RWPE1 (cell line): Measurements from ENCODE around the gene PARP8.

Experiments used
- CTCF ChIA-PET: fragments of 350-600 bp; sonication (Branson Sonifier 250); formaldehyde crosslinking; extraction: SDS; loops from one replicate; lab custom pipeline; 2021; lab: Yijun Ruan, JAX
- POLR2A ChIA-PET: fragments of 400-600 bp; formaldehyde crosslinking; extraction: SDS; loops from one replicate; lab custom pipeline; 2020; ENCODE audit warnings: antibody characterized with exemption; ENCODE audit not compliant: low non-redundant PET; lab: Yijun Ruan, JAX
- DNase-seq: peaks from one replicate; pipeline ENCODE4 v3.0.0; 2012; ENCODE audit warnings: low spot score
- H3K27ac ChIP-seq: fragments of 450-650 bp; 2 replicates; pipeline ENCODE4 v1.5.1; 2017
- TF ChIP-seq, protein P1 (sequence below): fragments of 450-650 bp; conservative IDR thresholded peaks from 2 replicates; pipeline ENCODE4 v1.5.1; 2017; ENCODE audit warnings: low read depth, mild to moderate bottlenecking

Gene PARP8

DNA sequence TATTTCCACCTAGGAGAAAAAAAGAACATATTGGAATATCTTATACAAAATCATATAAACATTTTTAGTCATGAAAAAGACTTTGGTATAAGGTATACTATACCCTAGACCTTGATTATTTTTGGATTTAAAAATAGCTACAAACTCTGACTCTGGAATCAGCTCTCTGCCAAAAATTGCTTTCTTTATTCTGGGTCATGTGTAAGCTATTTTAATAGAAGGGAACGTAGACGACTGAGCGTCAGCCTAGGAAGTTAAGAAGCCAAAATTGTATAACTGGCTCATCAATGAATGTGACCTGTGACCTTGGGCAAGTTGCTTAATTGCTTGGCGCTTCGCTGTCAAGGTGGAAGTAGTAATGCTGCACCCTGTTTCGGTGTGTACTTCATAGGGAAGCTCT, 157.1 kb downstream of the PARP8 start:
- no peak overlapping the region for H3K27ac ChIP-seq
- TF ChIP-seq, protein P1, sequence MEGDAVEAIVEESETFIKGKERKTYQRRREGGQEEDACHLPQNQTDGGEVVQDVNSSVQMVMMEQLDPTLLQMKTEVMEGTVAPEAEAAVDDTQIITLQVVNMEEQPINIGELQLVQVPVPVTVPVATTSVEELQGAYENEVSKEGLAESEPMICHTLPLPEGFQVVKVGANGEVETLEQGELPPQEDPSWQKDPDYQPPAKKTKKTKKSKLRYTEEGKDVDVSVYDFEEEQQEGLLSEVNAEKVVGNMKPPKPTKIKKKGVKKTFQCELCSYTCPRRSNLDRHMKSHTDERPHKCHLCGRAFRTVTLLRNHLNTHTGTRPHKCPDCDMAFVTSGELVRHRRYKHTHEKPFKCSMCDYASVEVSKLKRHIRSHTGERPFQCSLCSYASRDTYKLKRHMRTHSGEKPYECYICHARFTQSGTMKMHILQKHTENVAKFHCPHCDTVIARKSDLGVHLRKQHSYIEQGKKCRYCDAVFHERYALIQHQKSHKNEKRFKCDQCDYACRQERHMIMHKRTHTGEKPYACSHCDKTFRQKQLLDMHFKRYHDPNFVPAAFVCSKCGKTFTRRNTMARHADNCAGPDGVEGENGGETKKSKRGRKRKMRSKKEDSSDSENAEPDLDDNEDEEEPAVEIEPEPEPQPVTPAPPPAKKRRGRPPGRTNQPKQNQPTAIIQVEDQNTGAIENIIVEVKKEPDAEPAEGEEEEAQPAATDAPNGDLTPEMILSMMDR, result no peak
- CTCF ChIA-PET, result interaction anchor here (0.6 kb wide), 1 partner anchor 310 kb away, joined by 3 read pairs; no protein-coding TSS in a partner anchor
- POLR2A ChIA-PET, result no interaction called here
- no peak for DNase-seq

DNA sequence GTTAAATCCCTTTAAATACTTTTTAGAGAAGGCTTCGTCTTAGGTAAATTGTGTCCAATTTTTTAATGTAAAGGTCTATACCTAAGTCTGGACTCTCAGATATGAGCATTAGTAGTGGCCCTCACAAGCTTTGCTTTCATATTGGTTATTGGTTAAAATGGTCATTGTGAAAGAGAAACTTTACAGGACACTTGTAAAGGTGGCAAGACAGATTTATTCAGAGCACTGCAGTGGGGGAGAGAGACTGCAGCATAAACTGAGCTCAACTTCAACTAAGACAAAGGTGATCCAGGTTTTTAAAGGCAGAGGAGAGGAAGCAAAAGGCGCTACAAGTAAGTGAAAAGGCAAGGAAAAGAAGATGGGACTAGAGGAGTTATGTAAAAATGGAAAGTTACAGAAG, 157.7 kb downstream of the PARP8 start:
- H3K27ac ChIP-seq, result no peak overlapping the region
- TF ChIP-seq, protein P1, result no peak
- DNase-seq, result no peak
- ChIA-PET POLR2A (no interaction called here), CTCF (interaction anchor here (0.6 kb wide), 1 partner anchor 311 kb away, joined by 3 read pairs; no protein-coding TSS in a partner anchor)

DNA sequence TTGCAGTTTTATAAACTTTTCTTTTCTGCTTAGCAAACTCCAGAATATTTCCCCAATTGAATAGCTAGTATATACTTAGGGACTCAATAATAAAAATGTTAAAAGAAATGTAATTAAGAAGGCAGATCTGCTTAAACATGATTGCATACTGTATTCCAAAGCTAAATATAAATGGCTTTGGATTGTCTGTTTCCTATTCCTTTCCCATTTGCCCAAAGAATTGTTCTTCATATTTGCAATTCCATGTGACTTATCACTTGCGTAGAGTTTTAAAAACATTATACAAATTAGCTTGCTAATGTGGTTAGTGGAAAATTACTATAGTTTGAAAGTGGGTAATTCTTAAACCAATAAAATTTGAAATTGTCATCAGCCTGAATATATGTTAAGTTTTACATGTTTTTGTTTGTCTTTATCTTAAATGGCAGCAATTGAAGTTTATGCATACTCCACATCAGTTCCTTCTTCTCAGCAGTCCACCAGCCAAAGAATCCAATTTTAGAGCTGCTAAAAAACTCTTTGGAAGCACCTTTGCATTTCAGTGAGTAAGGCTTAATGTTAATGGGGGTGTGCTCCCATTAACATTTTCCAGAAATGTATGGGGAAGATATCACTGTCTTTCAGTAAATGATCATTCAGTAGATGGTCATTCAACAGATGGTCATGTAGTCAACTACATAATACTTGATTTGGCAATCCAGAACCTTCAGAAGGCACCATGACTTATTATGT, 161.2 kb downstream of the PARP8 start:
- POLR2A ChIA-PET, result no interaction called here
- DNase-seq, result no peak
- TF ChIP-seq, protein P1, result no peak
- CTCF ChIA-PET, result no interaction called here
- no peak overlapping the region for H3K27ac ChIP-seq

DNA sequence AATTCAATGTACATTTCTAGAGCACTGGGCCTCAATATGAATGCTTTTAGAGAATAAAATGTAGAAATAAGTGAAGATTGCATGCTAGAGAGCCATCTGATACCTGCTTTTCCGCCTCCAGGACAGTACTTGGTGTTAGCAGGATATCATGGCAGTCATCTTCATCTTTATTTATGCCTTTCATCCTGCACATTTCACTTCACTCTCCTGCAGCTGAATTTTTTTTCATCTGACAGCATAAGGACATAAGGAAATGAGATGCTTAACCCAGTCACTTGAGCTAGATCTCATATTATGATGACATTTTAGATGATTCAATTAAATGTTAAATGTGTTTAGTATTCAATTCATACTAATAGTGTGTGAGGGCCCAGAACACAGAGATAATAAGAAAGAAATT, 162.6 kb downstream of the PARP8 start:
- CTCF ChIA-PET, result no interaction called here
- DNase-seq, result no peak
- TF ChIP-seq, protein P1, result no peak
- no peak overlapping the region for H3K27ac ChIP-seq
- POLR2A ChIA-PET, result no interaction called here

DNA sequence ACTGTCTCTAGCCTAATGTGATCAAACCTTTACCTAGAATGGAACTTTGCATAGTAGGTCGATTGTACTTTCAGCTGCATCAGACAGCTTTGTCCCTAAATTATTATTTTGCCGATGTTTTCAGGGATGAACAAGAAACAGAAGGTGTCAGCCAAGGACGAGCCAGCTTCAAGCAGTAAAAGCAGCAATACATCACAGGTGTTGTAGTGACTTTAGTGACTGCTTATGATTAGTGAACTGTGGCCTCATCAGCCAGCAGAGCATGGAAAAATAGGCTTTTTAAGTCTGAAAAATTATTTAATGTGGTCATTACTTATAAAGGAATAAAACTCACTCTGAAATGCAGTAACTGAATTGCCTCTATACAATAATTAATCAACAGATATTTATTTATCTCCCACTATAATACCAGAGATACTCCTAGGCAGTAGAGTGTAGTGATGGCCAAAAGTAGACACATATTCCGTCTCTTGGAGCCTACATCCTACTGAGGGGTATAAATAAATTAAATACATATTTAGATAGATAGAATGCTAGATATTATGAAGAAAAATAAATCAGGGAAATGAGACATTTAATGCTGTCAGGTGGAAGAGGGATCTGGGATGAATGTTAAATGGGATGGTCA, 166.3 kb downstream of the PARP8 start:
- TF ChIP-seq, protein P1, result no peak
- no peak overlapping the region for H3K27ac ChIP-seq
- ChIA-PET CTCF (no interaction called here), POLR2A (no interaction called here)
- no peak for DNase-seq

DNA sequence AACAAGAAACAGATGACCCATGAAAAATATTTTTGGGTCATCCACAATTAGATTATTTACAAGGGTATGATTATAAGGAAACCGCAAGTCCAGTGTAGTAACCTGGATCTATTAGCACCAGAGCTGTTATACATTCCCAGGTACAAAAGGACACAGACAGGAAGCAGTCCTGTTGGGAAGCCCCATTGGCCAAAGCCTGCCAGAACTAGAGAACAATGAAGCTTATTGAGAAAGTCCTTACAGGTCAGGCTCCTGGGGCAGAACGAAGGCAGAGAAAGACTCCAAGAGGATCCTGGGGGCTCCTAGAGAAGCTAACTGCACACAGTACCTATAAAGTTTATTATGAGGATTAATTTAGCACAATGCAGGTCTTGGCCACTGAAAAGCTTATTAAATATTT, 169.9 kb downstream of the PARP8 start:
- CTCF ChIA-PET, result interaction anchor here (0.5 kb wide), 1 partner anchor 10 kb away, joined by 6 read pairs; no protein-coding TSS in a partner anchor
- TF ChIP-seq, protein P1, result no peak
- POLR2A ChIA-PET, result no interaction called here
- no peak overlapping the region for H3K27ac ChIP-seq
- DNase-seq, result no peak
